ENCODE measurements around the gene TMEM19. TPM values are rescaled to one million over a fixed set of nuclear protein-coding genes. Genes with fewer than 3 reads are reported as not detected.

TMEM19 gene
- polyA plus RNA-seq, 1 donor = 19.5 TPM

DNA sequence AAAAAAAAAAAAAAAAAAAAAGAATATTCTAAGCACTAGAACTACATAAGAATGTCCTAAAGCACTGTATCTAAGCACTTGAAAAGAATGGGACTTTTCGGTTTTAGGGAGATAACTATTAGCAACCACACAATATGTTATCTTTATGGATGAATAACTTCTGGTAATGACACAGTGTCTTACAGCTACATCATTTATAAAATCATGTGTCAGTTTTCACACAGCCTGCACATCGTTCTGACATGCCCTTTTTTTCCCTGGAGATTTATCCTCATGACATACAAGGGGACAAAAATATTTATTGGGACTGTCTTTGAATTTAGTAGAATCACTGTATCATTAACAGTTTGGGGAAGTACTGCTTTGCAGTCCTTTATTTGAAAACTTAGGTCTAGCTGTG, 17.3 kb downstream of the TMEM19 start:
- no peaks in the 10 kb centered on the region for H3K4me1 ChIP-seq (ENCODE audit: control insufficient read depth, insufficient read depth, low read length)
- H3K9me3 ChIP-seq (ENCODE audit: control insufficient read depth, low read depth, low read length) = no peaks in the 10 kb centered on the region
- no peak overlapping the region for H3K4me3 ChIP-seq (ENCODE audit: low read length)
- H3K36me3 ChIP-seq (ENCODE audit: control insufficient read depth, insufficient read depth, low read length) = peaks cover 24% of the 10 kb centered on the region
- no peak for DNase-seq
- H3K27ac ChIP-seq (ENCODE audit: low read length) = no peak overlapping the region
- WGBS (ENCODE audit: insufficient coverage, low lambda C conversion rate) = 83% methylated on average over 1 of the region's 2 CpGs
- H3K27me3 ChIP-seq (ENCODE audit: control insufficient read depth, insufficient read depth, low read length) = no peaks in the 10 kb centered on the region

DNA sequence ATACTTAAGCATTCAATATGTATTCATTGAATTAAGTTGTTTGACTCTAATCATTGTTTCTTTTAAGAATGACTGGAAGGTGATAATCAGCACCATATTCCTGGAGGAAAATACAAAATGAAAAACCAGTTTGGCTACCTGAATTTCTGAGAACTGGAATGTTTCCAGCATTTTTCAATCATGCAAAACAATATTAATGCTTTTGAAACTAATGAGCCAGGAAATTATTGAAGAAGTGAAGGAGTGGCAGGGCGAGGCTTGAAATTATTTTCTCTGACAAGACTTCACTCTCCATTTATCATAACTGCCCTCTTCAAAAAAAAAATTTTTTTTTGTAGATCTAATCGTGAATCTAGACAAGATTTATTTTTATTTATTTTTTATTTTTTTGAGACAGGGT, 19.0 kb downstream of the TMEM19 start:
- DNase-seq = no peak
- Histone ChIP-seq H3K4me3 (ENCODE audit: low read length) (no peak overlapping the region), H3K36me3 (ENCODE audit: control insufficient read depth, insufficient read depth, low read length) (peaks cover 9% of the 10 kb centered on the region), H3K27ac (ENCODE audit: low read length) (no peak overlapping the region), H3K27me3 (ENCODE audit: control insufficient read depth, insufficient read depth, low read length) (no peaks in the 10 kb centered on the region), H3K4me1 (ENCODE audit: control insufficient read depth, insufficient read depth, low read length) (no peaks in the 10 kb centered on the region), H3K9me3 (ENCODE audit: control insufficient read depth, low read depth, low read length) (no peaks in the 10 kb centered on the region)
- WGBS (ENCODE audit: insufficient coverage, low lambda C conversion rate) = 100% methylated on average over 2 of the region's 2 CpGs

DNA sequence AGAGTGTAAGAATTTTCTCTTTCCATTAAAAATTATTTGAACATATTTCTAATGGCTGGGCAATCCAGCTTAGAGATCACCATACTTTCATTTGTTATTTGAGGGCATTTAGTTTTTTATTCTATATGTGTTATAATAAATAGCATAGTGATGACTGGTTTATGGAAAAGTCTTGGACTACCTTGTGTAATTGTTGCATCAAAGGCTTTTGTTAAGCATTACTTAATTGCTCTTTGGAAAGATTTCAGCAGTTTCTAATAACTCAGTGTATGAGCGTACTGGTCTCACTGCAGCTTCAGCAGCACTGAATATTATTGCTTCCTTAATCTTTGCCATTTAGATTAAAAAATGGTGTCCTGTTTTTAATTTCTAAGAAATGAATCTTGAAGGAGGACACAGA, 22.8 kb downstream of the TMEM19 start:
- WGBS (ENCODE audit: insufficient coverage, low lambda C conversion rate) = no CpG with 5 or more reads among the region's 1 CpG
- no peak overlapping the region for H3K27ac ChIP-seq (ENCODE audit: low read length)
- H3K9me3 ChIP-seq (ENCODE audit: control insufficient read depth, low read depth, low read length) = no peaks in the 10 kb centered on the region
- no peaks in the 10 kb centered on the region for H3K36me3 ChIP-seq (ENCODE audit: control insufficient read depth, insufficient read depth, low read length)
- DNase-seq = no peak
- no peak overlapping the region for H3K4me3 ChIP-seq (ENCODE audit: low read length)
- H3K27me3 ChIP-seq (ENCODE audit: control insufficient read depth, insufficient read depth, low read length) = no peaks in the 10 kb centered on the region
- no peaks in the 10 kb centered on the region for H3K4me1 ChIP-seq (ENCODE audit: control insufficient read depth, insufficient read depth, low read length)

DNA sequence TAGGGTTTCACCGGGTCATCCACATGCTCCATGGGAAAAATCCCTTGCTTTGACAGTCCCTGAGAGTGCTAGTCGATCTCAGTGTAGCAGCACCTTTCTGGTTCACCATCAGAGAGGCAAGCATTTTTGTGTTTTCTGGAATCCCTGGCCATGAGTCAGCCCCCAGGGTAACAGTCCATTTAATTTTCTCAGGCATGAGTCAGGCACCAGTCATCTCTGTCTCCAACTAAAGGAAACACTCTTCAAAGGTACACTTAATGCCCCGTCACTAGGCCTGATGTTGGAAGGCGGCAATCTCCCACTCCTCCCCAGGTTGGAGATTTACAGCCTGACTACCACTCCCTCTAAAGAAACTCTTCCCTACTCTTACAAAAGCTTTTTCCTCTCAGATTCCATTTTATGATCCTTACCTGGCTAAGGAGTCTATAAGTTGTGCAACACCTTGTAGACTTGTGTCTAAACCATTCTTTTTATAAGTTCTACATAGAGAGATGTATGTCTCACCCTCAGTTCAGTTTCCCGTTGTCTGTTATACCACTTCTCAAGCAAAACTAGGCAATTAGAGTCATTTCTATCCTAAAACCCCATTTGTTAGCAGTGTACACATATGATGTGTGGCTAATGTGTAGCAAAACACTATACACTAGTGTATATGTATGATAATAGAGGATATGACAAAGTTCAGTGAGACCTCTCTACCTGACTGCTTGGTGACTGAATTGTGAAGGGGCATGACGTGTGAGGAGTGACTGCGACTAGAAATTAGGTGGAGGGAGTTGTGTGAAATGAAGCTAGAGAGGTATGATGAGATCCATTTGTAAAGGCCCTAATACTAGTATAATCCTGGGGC, 24.6 kb downstream of the TMEM19 start:
- no CpG with 5 or more reads among the region's 7 CpGs for WGBS (ENCODE audit: insufficient coverage, low lambda C conversion rate)
- Histone ChIP-seq H3K4me1 (ENCODE audit: control insufficient read depth, insufficient read depth, low read length) (no peaks in the 10 kb centered on the region), H3K27ac (ENCODE audit: low read length) (no peak overlapping the region), H3K36me3 (ENCODE audit: control insufficient read depth, insufficient read depth, low read length) (no peaks in the 10 kb centered on the region), H3K9me3 (ENCODE audit: control insufficient read depth, low read depth, low read length) (no peaks in the 10 kb centered on the region), H3K4me3 (ENCODE audit: low read length) (no peak overlapping the region), H3K27me3 (ENCODE audit: control insufficient read depth, insufficient read depth, low read length) (no peaks in the 10 kb centered on the region)
- DNase-seq = no peak

DNA sequence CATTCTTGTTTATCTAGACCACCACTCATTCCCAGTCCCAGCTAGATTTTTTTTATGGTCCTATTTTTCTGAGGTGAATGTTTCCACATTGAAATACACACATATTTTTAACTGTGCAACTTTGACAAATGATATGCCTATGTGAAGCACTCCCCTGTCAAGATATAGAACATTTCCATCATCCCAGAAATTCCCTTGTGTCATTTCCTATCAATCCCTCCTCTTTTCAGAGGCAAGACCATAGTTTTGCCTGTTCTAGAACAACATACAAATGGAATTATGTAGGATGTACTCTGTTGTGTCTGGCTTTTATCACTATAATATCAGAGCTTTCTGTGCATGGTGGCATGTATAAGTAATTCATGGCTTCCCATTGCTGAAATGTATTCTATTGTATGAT, 32.7 kb downstream of the TMEM19 start:
- Histone ChIP-seq H3K27ac (ENCODE audit: low read length) (no peak overlapping the region), H3K4me3 (ENCODE audit: low read length) (no peak overlapping the region), H3K36me3 (ENCODE audit: control insufficient read depth, insufficient read depth, low read length) (no peaks in the 10 kb centered on the region), H3K27me3 (ENCODE audit: control insufficient read depth, insufficient read depth, low read length) (no peaks in the 10 kb centered on the region), H3K9me3 (ENCODE audit: control insufficient read depth, low read depth, low read length) (no peaks in the 10 kb centered on the region), H3K4me1 (ENCODE audit: control insufficient read depth, insufficient read depth, low read length) (no peaks in the 10 kb centered on the region)
- no peak for DNase-seq

DNA sequence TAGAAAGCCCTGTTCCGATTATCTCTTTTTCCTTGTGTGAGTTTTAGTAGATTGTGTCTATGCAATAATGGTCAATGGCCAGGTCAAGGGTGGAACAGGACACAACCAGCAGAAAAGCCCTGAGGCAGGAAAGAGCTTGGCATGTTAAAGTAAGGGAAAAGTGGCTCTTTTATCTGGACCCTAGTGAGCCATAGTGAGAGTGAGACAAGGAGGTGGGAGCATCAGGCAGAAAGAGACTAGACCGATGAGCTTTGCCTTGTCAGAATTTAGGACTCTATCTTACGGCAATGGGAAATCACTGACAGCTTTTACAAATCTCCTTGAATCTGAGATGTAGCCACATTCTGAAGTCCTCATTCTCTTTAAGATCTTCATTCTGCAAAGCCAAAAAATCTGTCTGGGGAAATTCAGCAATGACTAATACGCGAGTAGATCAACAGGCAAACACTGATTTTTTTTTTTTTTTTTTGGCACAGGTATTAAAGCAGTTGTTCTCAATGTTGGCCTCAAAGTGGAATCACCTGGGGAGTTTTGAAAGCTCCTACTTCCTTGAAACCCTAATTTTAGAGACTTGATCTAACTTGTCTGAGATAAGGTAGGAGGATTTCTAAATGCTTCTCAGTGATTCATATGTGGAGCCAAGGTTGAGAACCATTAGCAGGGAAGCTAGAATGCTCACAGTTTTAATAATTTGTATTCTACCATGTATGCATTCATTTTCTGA, 33.9 kb downstream of the TMEM19 start:
- H3K27me3 ChIP-seq (ENCODE audit: control insufficient read depth, insufficient read depth, low read length) = no peaks in the 10 kb centered on the region
- 96% methylated on average over 5 of the region's 5 CpGs for WGBS (ENCODE audit: insufficient coverage, low lambda C conversion rate)
- H3K27ac ChIP-seq (ENCODE audit: low read length) = no peak overlapping the region
- H3K9me3 ChIP-seq (ENCODE audit: control insufficient read depth, low read depth, low read length) = no peaks in the 10 kb centered on the region
- no peak for DNase-seq
- no peaks in the 10 kb centered on the region for H3K4me1 ChIP-seq (ENCODE audit: control insufficient read depth, insufficient read depth, low read length)
- H3K4me3 ChIP-seq (ENCODE audit: low read length) = no peak overlapping the region
- no peaks in the 10 kb centered on the region for H3K36me3 ChIP-seq (ENCODE audit: control insufficient read depth, insufficient read depth, low read length)

DNA sequence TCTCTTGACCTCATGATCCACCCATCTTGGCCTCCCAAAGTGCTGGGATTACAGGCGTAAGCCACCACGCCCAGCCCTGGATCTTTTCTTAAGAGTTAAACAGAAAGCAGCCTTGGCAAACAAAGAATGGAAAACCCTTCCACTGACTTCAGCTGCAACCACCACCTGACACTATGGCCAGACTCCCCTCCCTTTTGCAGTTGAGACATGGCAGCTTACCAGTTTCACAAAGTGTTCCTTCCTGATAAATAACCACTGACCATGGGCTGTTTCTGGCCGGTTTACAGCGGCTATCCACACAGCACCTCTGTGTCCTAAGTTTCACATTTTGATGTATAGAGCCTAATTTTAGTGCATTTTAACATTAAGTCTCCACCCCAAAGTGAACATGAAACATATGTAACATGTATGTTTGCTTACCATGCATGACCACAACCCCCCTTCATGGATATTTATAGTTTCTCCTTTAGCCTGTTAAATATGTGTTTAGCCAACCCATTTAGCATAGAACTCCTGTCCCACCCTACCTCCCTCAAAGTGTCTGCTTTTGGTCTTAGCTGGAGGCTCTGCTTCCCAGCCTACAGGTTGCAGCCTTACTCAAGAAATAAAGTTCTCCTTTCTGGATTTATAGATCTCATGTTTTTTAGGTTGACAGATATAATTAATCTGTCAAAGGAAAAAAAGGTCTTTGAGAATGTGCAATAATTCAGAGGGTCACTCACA, 36.1 kb downstream of the TMEM19 start:
- DNase-seq = no peak
- Histone ChIP-seq H3K27ac (ENCODE audit: low read length) (no peak overlapping the region), H3K27me3 (ENCODE audit: control insufficient read depth, insufficient read depth, low read length) (no peaks in the 10 kb centered on the region), H3K9me3 (ENCODE audit: control insufficient read depth, low read depth, low read length) (no peaks in the 10 kb centered on the region), H3K4me1 (ENCODE audit: control insufficient read depth, insufficient read depth, low read length) (no peaks in the 10 kb centered on the region), H3K4me3 (ENCODE audit: low read length) (no peak overlapping the region), H3K36me3 (ENCODE audit: control insufficient read depth, insufficient read depth, low read length) (no peaks in the 10 kb centered on the region)
- no CpG with 5 or more reads among the region's 4 CpGs for WGBS (ENCODE audit: insufficient coverage, low lambda C conversion rate)

DNA sequence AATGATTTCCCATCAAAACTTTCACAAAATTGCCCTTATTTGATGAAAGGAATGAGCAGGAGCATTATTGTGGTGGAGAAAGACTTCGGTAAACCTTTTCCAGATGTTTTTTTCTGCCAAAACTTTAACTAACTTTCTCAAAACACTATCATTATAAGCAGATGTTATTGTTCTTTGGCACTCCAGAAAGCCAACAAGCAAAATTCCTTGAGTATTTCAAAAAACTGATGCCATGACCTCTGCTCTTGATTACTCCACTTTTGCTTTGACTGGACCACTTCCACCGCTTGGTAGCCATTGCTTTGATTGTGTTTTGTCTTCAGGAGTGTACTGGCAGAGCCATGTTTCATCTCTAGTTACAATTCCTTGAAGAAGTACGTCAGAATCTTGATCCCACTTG, 39.1 kb downstream of the TMEM19 start:
- WGBS (ENCODE audit: insufficient coverage, low lambda C conversion rate) = no CpG with 5 or more reads among the region's 3 CpGs

DNA sequence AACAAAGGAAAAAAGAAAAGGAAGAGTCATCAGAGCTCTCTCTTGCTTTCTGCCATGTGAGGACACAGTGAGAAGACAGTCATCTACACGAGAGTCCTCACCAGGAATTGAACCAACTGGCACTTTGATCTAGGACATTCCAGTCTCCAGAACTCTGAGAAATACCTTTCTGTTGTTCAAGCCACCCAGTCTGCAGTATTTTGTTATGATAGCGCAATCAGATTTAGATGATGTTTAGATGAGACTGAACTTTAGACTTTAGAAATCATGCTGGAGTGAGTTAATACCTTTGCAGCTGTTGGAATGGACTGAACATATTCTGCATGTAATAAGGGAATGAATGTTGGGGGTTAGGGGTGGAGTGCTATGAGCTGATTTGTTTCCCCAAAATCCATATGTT, 40.7 kb downstream of the TMEM19 start:
- no peak overlapping the region for H3K4me3 ChIP-seq (ENCODE audit: low read length)
- H3K27me3 ChIP-seq (ENCODE audit: control insufficient read depth, insufficient read depth, low read length) = no peaks in the 10 kb centered on the region
- no peak for DNase-seq
- no peaks in the 10 kb centered on the region for H3K9me3 ChIP-seq (ENCODE audit: control insufficient read depth, low read depth, low read length)
- no peaks in the 10 kb centered on the region for H3K36me3 ChIP-seq (ENCODE audit: control insufficient read depth, insufficient read depth, low read length)
- no peaks in the 10 kb centered on the region for H3K4me1 ChIP-seq (ENCODE audit: control insufficient read depth, insufficient read depth, low read length)
- no CpG with 5 or more reads among the region's 2 CpGs for WGBS (ENCODE audit: insufficient coverage, low lambda C conversion rate)
- H3K27ac ChIP-seq (ENCODE audit: low read length) = no peak overlapping the region

More for the DNA sequence above, 39.1 kb downstream of the TMEM19 start:
- Histone ChIP-seq H3K27me3 (ENCODE audit: control insufficient read depth, insufficient read depth, low read length) (no peaks in the 10 kb centered on the region), H3K4me3 (ENCODE audit: low read length) (no peak overlapping the region), H3K27ac (ENCODE audit: low read length) (no peak overlapping the region), H3K9me3 (ENCODE audit: control insufficient read depth, low read depth, low read length) (no peaks in the 10 kb centered on the region), H3K4me1 (ENCODE audit: control insufficient read depth, insufficient read depth, low read length) (no peaks in the 10 kb centered on the region), H3K36me3 (ENCODE audit: control insufficient read depth, insufficient read depth, low read length) (no peaks in the 10 kb centered on the region)
- no peak for DNase-seq

DNA sequence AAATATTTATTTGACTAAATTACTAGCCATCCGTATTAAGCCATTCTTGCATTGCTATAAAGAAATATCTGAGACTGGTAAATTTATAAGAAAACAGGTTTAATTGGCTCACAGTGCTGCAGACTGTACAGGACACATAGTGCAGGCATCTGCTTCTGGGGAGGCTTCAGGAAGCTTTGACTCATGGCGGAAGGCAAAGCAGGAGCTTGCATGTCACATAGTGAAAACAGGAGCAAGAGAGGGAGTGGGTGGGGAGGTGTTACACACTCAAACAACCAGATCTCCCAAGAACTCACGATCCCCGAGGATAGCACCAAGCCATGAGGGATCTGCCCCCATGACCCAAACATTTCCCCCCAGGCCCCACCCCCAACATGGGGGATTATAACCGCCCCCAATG, 42.1 kb downstream of the TMEM19 start:
- no CpG with 5 or more reads among the region's 5 CpGs for WGBS (ENCODE audit: insufficient coverage, low lambda C conversion rate)
- H3K36me3 ChIP-seq (ENCODE audit: control insufficient read depth, insufficient read depth, low read length) = no peaks in the 10 kb centered on the region
- H3K27ac ChIP-seq (ENCODE audit: low read length) = no peak overlapping the region
- no peaks in the 10 kb centered on the region for H3K27me3 ChIP-seq (ENCODE audit: control insufficient read depth, insufficient read depth, low read length)
- no peaks in the 10 kb centered on the region for H3K9me3 ChIP-seq (ENCODE audit: control insufficient read depth, low read depth, low read length)
- no peaks in the 10 kb centered on the region for H3K4me1 ChIP-seq (ENCODE audit: control insufficient read depth, insufficient read depth, low read length)
- no peak for DNase-seq
- no peak overlapping the region for H3K4me3 ChIP-seq (ENCODE audit: low read length)
